ENCODE results near the gene LMLN.

DNA sequence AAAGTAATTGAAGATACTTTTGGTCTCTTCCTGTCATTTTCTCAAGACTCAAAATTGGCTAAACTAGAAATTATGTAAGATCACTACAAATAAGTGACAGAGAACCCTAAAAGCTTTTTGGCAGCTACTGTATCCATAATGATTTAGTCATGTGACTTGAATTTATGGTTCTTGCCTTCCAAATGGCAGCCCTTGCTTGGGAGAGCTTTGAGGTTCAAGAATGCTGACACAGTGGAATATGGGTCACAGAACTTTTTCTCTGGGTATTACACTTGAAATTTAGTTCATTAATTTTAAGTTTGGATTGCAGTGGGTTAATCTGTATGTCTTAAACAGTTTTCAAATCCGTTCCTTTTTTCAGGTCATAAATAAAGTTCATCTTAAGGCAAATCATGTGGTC, 14.0 kb downstream of the LMLN start:
- TF ChIP-seq, protein P1, sequence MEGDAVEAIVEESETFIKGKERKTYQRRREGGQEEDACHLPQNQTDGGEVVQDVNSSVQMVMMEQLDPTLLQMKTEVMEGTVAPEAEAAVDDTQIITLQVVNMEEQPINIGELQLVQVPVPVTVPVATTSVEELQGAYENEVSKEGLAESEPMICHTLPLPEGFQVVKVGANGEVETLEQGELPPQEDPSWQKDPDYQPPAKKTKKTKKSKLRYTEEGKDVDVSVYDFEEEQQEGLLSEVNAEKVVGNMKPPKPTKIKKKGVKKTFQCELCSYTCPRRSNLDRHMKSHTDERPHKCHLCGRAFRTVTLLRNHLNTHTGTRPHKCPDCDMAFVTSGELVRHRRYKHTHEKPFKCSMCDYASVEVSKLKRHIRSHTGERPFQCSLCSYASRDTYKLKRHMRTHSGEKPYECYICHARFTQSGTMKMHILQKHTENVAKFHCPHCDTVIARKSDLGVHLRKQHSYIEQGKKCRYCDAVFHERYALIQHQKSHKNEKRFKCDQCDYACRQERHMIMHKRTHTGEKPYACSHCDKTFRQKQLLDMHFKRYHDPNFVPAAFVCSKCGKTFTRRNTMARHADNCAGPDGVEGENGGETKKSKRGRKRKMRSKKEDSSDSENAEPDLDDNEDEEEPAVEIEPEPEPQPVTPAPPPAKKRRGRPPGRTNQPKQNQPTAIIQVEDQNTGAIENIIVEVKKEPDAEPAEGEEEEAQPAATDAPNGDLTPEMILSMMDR (conservative IDR thresholded peaks at IDR 0.05; ENCODE audit: low read length): no peak
- TF ChIP-seq EZH2phosphoT487 (IDR thresholded peaks at IDR 0.05; ENCODE audit: borderline replicate concordance): no peak
